Measurements from ENCODE around the gene TAB2. TPM values are rescaled to one million over a fixed set of nuclear protein-coding genes. Genes with fewer than 3 reads are reported as not detected.

TAB2 gene
- total RNA-seq, 4 donors from 2014 or later, result 80.2 to 98.8 (median 91.2) TPM

GRCh38 chr6:149289192-149289781, 28.2 kb upstream of the TAB2 start:
- TF ChIP-seq POLR2A (IDR thresholded peaks at IDR 0.05; ENCODE audit: low read depth) (no peak), POLR2AphosphoS5 (IDR thresholded peaks at IDR 0.05) (no peak), EP300 (IDR thresholded peaks at IDR 0.05) (no peak)
- TF ChIP-seq, protein P1, sequence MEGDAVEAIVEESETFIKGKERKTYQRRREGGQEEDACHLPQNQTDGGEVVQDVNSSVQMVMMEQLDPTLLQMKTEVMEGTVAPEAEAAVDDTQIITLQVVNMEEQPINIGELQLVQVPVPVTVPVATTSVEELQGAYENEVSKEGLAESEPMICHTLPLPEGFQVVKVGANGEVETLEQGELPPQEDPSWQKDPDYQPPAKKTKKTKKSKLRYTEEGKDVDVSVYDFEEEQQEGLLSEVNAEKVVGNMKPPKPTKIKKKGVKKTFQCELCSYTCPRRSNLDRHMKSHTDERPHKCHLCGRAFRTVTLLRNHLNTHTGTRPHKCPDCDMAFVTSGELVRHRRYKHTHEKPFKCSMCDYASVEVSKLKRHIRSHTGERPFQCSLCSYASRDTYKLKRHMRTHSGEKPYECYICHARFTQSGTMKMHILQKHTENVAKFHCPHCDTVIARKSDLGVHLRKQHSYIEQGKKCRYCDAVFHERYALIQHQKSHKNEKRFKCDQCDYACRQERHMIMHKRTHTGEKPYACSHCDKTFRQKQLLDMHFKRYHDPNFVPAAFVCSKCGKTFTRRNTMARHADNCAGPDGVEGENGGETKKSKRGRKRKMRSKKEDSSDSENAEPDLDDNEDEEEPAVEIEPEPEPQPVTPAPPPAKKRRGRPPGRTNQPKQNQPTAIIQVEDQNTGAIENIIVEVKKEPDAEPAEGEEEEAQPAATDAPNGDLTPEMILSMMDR (IDR thresholded peaks at IDR 0.05), result no peak
- H3K27ac ChIP-seq (replicated peaks in 1 of 4), result no peak overlapping the region
- no peak for DNase-seq (ENCODE audit: extremely low spot score)
- H3K27me3 ChIP-seq, result no peaks in the 10 kb centered on the region
- no peaks in the 10 kb centered on the region for H3K4me1 ChIP-seq
- no peaks in the 10 kb centered on the region for H3K36me3 ChIP-seq
- no peaks in the 10 kb centered on the region for H3K9me3 ChIP-seq
- WGBS, result 86% methylated on average over 4 of the region's 4 CpGs
- no peak overlapping the region for H3K4me3 ChIP-seq
- intact Hi-C loops (cut with DNase I), result no loop called here

DNA sequence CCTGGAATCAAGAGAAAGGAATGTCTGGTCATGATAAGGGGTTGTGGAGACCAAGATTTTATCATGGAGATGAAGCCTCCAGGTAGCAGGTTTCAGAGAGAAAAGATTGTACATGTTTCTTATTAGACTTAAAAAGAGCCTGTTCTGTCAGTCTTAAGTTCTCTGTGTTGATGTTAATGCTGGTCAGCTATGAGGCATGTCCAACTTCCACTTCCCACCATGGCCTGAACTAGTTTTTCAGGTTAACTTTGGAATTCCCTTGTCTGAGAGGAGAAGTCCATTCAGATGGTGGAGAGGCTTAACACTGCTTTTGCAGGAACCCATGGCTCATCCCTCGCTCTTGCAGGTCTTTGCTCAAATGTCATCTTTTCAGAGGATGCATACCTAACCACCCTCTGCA, 27.5 kb upstream of the TAB2 start:
- H3K27ac ChIP-seq (replicated peaks in 1 of 4), result no peak overlapping the region
- intact Hi-C loops (cut with DNase I), result no loop called here
- no peak overlapping the region for H3K4me3 ChIP-seq
- H3K4me1 ChIP-seq, result no peaks in the 10 kb centered on the region
- no peaks in the 10 kb centered on the region for H3K36me3 ChIP-seq
- WGBS, result 96% methylated on average over 1 of the region's 1 CpG
- TF ChIP-seq POLR2AphosphoS5 (IDR thresholded peaks at IDR 0.05), result no peak
- no peak for DNase-seq (ENCODE audit: extremely low spot score)
- H3K27me3 ChIP-seq, result no peaks in the 10 kb centered on the region
- H3K9me3 ChIP-seq, result no peaks in the 10 kb centered on the region

GRCh38 chr6:149293244-149293643, 24.3 kb upstream of the TAB2 start:
- H3K27ac ChIP-seq (replicated peaks in 1 of 4), result no peak overlapping the region

GRCh38 chr6:149300563-149300962, 16.9 kb upstream of the TAB2 start:
- intact Hi-C loops (cut with DNase I), result no loop called here
- H3K36me3 ChIP-seq, result no peaks in the 10 kb centered on the region
- H3K27me3 ChIP-seq, result no peaks in the 10 kb centered on the region
- H3K4me1 ChIP-seq, result no peaks in the 10 kb centered on the region
- H3K4me3 ChIP-seq, result no peak overlapping the region
- no peak for DNase-seq (ENCODE audit: extremely low spot score)
- H3K27ac ChIP-seq (replicated peaks in 1 of 4), result no peak overlapping the region
- no peaks in the 10 kb centered on the region for H3K9me3 ChIP-seq
- WGBS, result 100% methylated on average over 1 of the region's 1 CpG
- TF ChIP-seq POLR2AphosphoS5 (IDR thresholded peaks at IDR 0.05) (no peak), POLR2A (IDR thresholded peaks at IDR 0.05; ENCODE audit: low read depth) (no peak), EP300 (IDR thresholded peaks at IDR 0.05) (no peak)
- TF ChIP-seq, protein P1 (IDR thresholded peaks at IDR 0.05), result no peak

More at GRCh38 chr6:149293244-149293643, 24.3 kb upstream of the TAB2 start:
- no peak for TF ChIP-seq EP300 (IDR thresholded peaks at IDR 0.05)
- TF ChIP-seq, protein P1 (IDR thresholded peaks at IDR 0.05), result no peak
- no peak for TF ChIP-seq POLR2A (IDR thresholded peaks at IDR 0.05; ENCODE audit: low read depth)
- no peak for TF ChIP-seq POLR2AphosphoS5 (IDR thresholded peaks at IDR 0.05)
- WGBS, result 100% methylated on average over 1 of the region's 1 CpG
- no peaks in the 10 kb centered on the region for H3K27me3 ChIP-seq
- DNase-seq (ENCODE audit: extremely low spot score), result no peak
- intact Hi-C loops (cut with DNase I), result no loop called here
- no peaks in the 10 kb centered on the region for H3K9me3 ChIP-seq
- no peak overlapping the region for H3K4me3 ChIP-seq
- H3K4me1 ChIP-seq, result no peaks in the 10 kb centered on the region
- no peaks in the 10 kb centered on the region for H3K36me3 ChIP-seq

DNA sequence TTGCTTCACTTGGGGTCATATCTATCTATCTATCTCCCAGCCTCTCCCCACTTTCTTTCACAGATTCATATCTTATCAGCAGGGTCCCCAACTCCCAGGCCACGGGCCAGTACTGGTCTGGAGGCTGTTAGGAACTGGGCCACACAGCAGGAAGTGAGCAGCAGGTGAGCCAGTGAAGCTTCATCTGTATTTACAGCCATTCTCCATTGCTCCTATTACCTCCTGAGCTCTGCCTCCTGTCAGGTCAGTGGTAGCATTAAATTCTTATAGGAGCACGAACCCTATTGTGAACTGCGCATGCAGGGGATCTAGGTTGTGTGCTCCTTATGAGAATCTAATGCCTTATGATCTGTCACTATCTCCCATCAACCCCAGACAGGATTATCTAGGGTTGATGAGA, 14.8 kb upstream of the TAB2 start:
- no peak for DNase-seq (ENCODE audit: extremely low spot score)
- no peaks in the 10 kb centered on the region for H3K36me3 ChIP-seq
- H3K27ac ChIP-seq (replicated peaks in 1 of 4), result no peak overlapping the region
- TF ChIP-seq, protein P1 (IDR thresholded peaks at IDR 0.05), result no peak
- TF ChIP-seq POLR2AphosphoS5 (IDR thresholded peaks at IDR 0.05) (no peak), POLR2A (IDR thresholded peaks at IDR 0.05; ENCODE audit: low read depth) (no peak), EP300 (IDR thresholded peaks at IDR 0.05) (no peak)
- no peaks in the 10 kb centered on the region for H3K27me3 ChIP-seq
- no peaks in the 10 kb centered on the region for H3K9me3 ChIP-seq
- 95% methylated on average over 3 of the region's 3 CpGs for WGBS
- no peak overlapping the region for H3K4me3 ChIP-seq
- intact Hi-C loops (cut with DNase I), result no loop called here
- no peaks in the 10 kb centered on the region for H3K4me1 ChIP-seq

Data from esophagus muscularis mucosa (tissue), 4 donors.